Activated B cell treated with CpG ODN at 0.5 μM for 24 hours (primary cell): Measurements from ENCODE around the gene PAK5. TPM values are rescaled to one million over a fixed set of nuclear protein-coding genes. Genes with fewer than 3 reads are reported as not detected.

Source experiments
- ATAC-seq: fragments of 200-7000 bp; cut with Tn5 transposase; one replicate; pipeline ENCODE4 v1.10.0; 2021; ENCODE audit warnings: low read depth, mild to moderate bottlenecking, moderate library complexity
- CTCF ChIA-PET: fragments of 350-600 bp; sonication (Branson Sonifier 250); formaldehyde crosslinking; loops from one replicate; lab custom pipeline; 2021; ENCODE audit warnings: antibody characterized with exemption; lab: Charles Lee
- POLR2A ChIA-PET: fragments of 350-600 bp; sonication (Branson Sonifier 250); formaldehyde crosslinking; loops from one replicate; lab custom pipeline; 2021; ENCODE audit warnings: antibody characterized with exemption; lab: Charles Lee
- DNase-seq: peaks from one replicate; pipeline ENCODE4 v3.0.0; 2022
- H3K27ac Mint-ChIP-seq: one replicate; pipeline ENCODE4 v1.8.0; 2020; ENCODE audit warnings: mixed read lengths
- H3K27me3 Mint-ChIP-seq: one replicate; pipeline ENCODE4 v1.8.0; 2021; ENCODE audit warnings: mixed read lengths
- H3K36me3 Mint-ChIP-seq: one replicate; pipeline ENCODE4 v1.8.0; 2021; ENCODE audit warnings: low read depth, mixed read lengths
- H3K4me1 Mint-ChIP-seq: one replicate; pipeline ENCODE4 v1.8.0; 2021; ENCODE audit warnings: mixed read lengths
- H3K4me3 Mint-ChIP-seq: one replicate; pipeline ENCODE4 v1.8.0; 2020; ENCODE audit warnings: mild to moderate bottlenecking, mixed read lengths
- H3K9me3 Mint-ChIP-seq: one replicate; pipeline ENCODE4 v1.8.0; 2020; ENCODE audit warnings: mixed read lengths
- CTCF ChIP-seq: fragments of 200-600 bp; IDR thresholded peaks from one replicate; pipeline ENCODE4 v1.8.0; 2022; ENCODE audit warnings: antibody characterized with exemption, mild to moderate bottlenecking
- intact Hi-C: fragments of 100-400 bp; cut with micrococcal nuclease; formaldehyde crosslinking; loops from one replicate; pipeline ENCODE4 v1.15.1; 2024
- total RNA-seq: library from RNA; stranded (reverse); gene quantifications from 2 replicates; pipeline ENCODE4 v1.2.3, GENCODE V29; 2022

PAK5 gene
- total RNA-seq, 1 donor from 2014 or later, result not detected

GRCh38 chr20:9550871-9551270, 288.0 kb downstream of the PAK5 start:
- TF ChIP-seq CTCF, result no peak
- Mint-ChIP-seq H3K27ac (no peak overlapping the region), H3K4me3 (no peak overlapping the region), H3K9me3 (no peaks in the 10 kb centered on the region), H3K4me1 (no peaks in the 10 kb centered on the region), H3K27me3 (peaks cover 2% of the 10 kb centered on the region), H3K36me3 (no peaks in the 10 kb centered on the region)
- ChIA-PET CTCF (no interaction called here), POLR2A (no interaction called here)
- ATAC-seq (no peak), DNase-seq (no peak)
- intact Hi-C loops, result no loop called here

GRCh38 chr20:9550283-9550682, 288.6 kb downstream of the PAK5 start:
- H3K9me3 Mint-ChIP-seq, result no peaks in the 10 kb centered on the region
- POLR2A ChIA-PET, result no interaction called here
- H3K4me1 Mint-ChIP-seq, result no peaks in the 10 kb centered on the region
- peaks cover 2% of the 10 kb centered on the region for H3K27me3 Mint-ChIP-seq
- H3K36me3 Mint-ChIP-seq, result no peaks in the 10 kb centered on the region
- CTCF ChIA-PET, result no interaction called here
- ATAC-seq (no peak), DNase-seq (no peak)
- intact Hi-C loops, result no loop called here
- H3K27ac Mint-ChIP-seq, result no peak overlapping the region
- no peak for TF ChIP-seq CTCF
- H3K4me3 Mint-ChIP-seq, result no peak overlapping the region

GRCh38 chr20:9543214-9543613, 295.7 kb downstream of the PAK5 start:
- ChIA-PET POLR2A (no interaction called here), CTCF (no interaction called here)
- ATAC-seq (no peak), DNase-seq (no peak)
- Mint-ChIP-seq H3K9me3 (no peaks in the 10 kb centered on the region), H3K4me1 (no peaks in the 10 kb centered on the region), H3K4me3 (no peak overlapping the region), H3K27me3 (peaks cover 5% of the 10 kb centered on the region), H3K36me3 (no peaks in the 10 kb centered on the region), H3K27ac (no peak overlapping the region)
- no peak for TF ChIP-seq CTCF
- intact Hi-C loops, result no loop called here

- H3K9me3 Mint-ChIP-seq, result peaks cover 2% of the 10 kb centered on the region
- no peaks in the 10 kb centered on the region for H3K36me3 Mint-ChIP-seq
- peaks cover 7% of the 10 kb centered on the region for H3K27me3 Mint-ChIP-seq
- H3K4me3 Mint-ChIP-seq, result no peak overlapping the region
- H3K27ac Mint-ChIP-seq, result no peak overlapping the region
- intact Hi-C loops, result no loop called here
- CTCF ChIA-PET, result no interaction called here
- TF ChIP-seq CTCF, result no peak
- ATAC-seq (no peak), DNase-seq (no peak)
- H3K4me1 Mint-ChIP-seq, result no peaks in the 10 kb centered on the region
- POLR2A ChIA-PET, result no interaction called here
Observed at GRCh38 chr20:9535449-9535848, 303.4 kb downstream of the PAK5 start.

GRCh38 chr20:9534025-9534424, 304.9 kb downstream of the PAK5 start:
- Mint-ChIP-seq H3K27me3 (peaks cover 7% of the 10 kb centered on the region), H3K4me3 (no peak overlapping the region), H3K36me3 (no peaks in the 10 kb centered on the region), H3K9me3 (peaks cover 2% of the 10 kb centered on the region), H3K4me1 (no peaks in the 10 kb centered on the region), H3K27ac (no peak overlapping the region)
- TF ChIP-seq CTCF, result no peak
- CTCF ChIA-PET, result no interaction called here
- POLR2A ChIA-PET, result no interaction called here
- intact Hi-C loops, result no loop called here
- ATAC-seq (no peak), DNase-seq (no peak)
